Common myeloid progenitor, CD34-positive (primary cell): ENCODE data around the gene BFSP2.

Source experiments
- CTCF ChIA-PET: fragments of 350-600 bp; sonication (Branson Sonifier 250); formaldehyde crosslinking; loops from one replicate; lab custom pipeline; 2021; ENCODE audit warnings: antibody characterized with exemption; lab: Charles Lee
- POLR2A ChIA-PET: fragments of 350-600 bp; sonication (Branson Sonifier 250); formaldehyde crosslinking; loops from one replicate; lab custom pipeline; 2021; ENCODE audit warnings: antibody characterized with exemption; lab: Charles Lee
- DNase-seq, 3 donors: peaks; one replicate each; pipeline versions ENCODE4 v3.0.0 to v3.0.0-alpha.2; 2013
- H3K27ac ChIP-seq, 2 experiments: 1 replicate in 1 of 2; 2 replicates in 1 of 2; pipeline ENCODE4 v1.7.0; 2013; ENCODE audit warnings: inconsistent platforms in 2 of 2, low read length in 2 of 2, mild to moderate bottlenecking in 2 of 2, low read depth in 1 of 2, moderate library complexity in 1 of 2; ENCODE audit not compliant: severe bottlenecking in 2 of 2, insufficient read depth in 1 of 2, poor library complexity in 1 of 2
- H3K27me3 ChIP-seq, 5 experiments: replicated peaks in 2 of 5; 1 replicate in 3 of 5; 2 replicates in 2 of 5; pipeline versions ENCODE4 v1.6.1 to v1.7.0; 2013; ENCODE audit warnings: low read length in 4 of 5, mild to moderate bottlenecking in 2 of 5, moderate library complexity in 2 of 5, inconsistent platforms in 1 of 5; ENCODE audit not compliant: insufficient read depth in 5 of 5, control insufficient read depth in 4 of 5
- H3K36me3 ChIP-seq, 4 experiments: 1 replicate in 2 of 4; 2 replicates in 2 of 4; pipeline versions ENCODE4 v1.6.1 to v1.7.0; 2013; ENCODE audit warnings: low read length in 3 of 4, control low read depth in 1 of 4, mild to moderate bottlenecking in 1 of 4; ENCODE audit not compliant: control insufficient read depth in 4 of 4, insufficient read depth in 4 of 4
- H3K4me1 ChIP-seq, 4 experiments: 1 replicate in 3 of 4; 2 replicates in 1 of 4; pipeline versions ENCODE4 v1.6.1 to v1.7.1; 2013; ENCODE audit warnings: low read length in 3 of 4, mild to moderate bottlenecking in 3 of 4, control low read depth in 1 of 4, inconsistent platforms in 1 of 4, moderate library complexity in 1 of 4; ENCODE audit not compliant: control insufficient read depth in 4 of 4, insufficient read depth in 4 of 4; ENCODE audit errors: control extremely low read depth in 1 of 4
- H3K4me3 ChIP-seq, 7 experiments: 1 replicate in 4 of 7; 2 replicates in 3 of 7; pipeline versions ENCODE4 v1.5.1 to v1.7.0; 2013; ENCODE audit warnings: mild to moderate bottlenecking in 7 of 7, low read length in 6 of 7, moderate library complexity in 6 of 7, inconsistent platforms in 2 of 7, low read depth in 2 of 7, control low read depth in 1 of 7; ENCODE audit not compliant: insufficient read depth in 4 of 7, control insufficient read depth in 1 of 7; ENCODE audit errors: extremely low read depth in 1 of 7
- H3K9me3 ChIP-seq, 5 experiments: 1 replicate in 4 of 5; 2 replicates in 1 of 5; pipeline versions ENCODE4 v1.6.1 to v1.7.1; 2013; ENCODE audit warnings: low read length in 4 of 5, mild to moderate bottlenecking in 2 of 5, inconsistent platforms in 1 of 5, low read depth in 1 of 5, moderate library complexity in 1 of 5; ENCODE audit not compliant: control insufficient read depth in 4 of 5, insufficient read depth in 2 of 5; ENCODE audit errors: control extremely low read depth in 1 of 5
- whole genome bisulfite sequencing: methylation state at CpG from one replicate; pipeline ENCODE4 v1.1.5; 2013; ENCODE audit not compliant: insufficient coverage; 5-methylcytosine and 5-hydroxymethylcytosine counted together

Gene BFSP2

GRCh38 chr3:133503409-133503808 is 103.6 kb downstream of the BFSP2 start:
- WGBS, result no CpG with 5 or more reads among the region's 1 CpG
- Histone ChIP-seq H3K27me3 (no peaks in the 10 kb centered on the region), H3K27ac (no peak overlapping the region), H3K4me1 (peaks cover 0 to 15% (median 4%) of the 10 kb centered on the region in 4 experiments), H3K4me3 (no peak overlapping the region), H3K36me3 (no peaks in the 10 kb centered on the region), H3K9me3 (no peaks in the 10 kb centered on the region)
- ChIA-PET POLR2A (no interaction called here), CTCF (interaction anchor here (0.5 to 1.4 kb wide), 2 partner anchors 19 to 50 kb away, joined by 3 read pairs; no protein-coding TSS in a partner anchor)
- no peak for DNase-seq

GRCh38 chr3:133504736-133505135 is 104.9 kb downstream of the BFSP2 start:
- H3K4me3 ChIP-seq, result no peak overlapping the region
- no peaks in the 10 kb centered on the region for H3K36me3 ChIP-seq
- no peak overlapping the region for H3K27ac ChIP-seq
- peaks cover 0 to 11% (median 4%) of the 10 kb centered on the region in 4 experiments for H3K4me1 ChIP-seq
- ChIA-PET POLR2A (no interaction called here), CTCF (interaction anchor here (1.1 to 1.4 kb wide), 2 partner anchors 20 to 72 kb away, joined by 3 to 5 read pairs; no protein-coding TSS in a partner anchor)
- H3K27me3 ChIP-seq, result no peaks in the 10 kb centered on the region
- 100% methylated on average over 3 of the region's 4 CpGs for WGBS
- no peak for DNase-seq
- no peaks in the 10 kb centered on the region for H3K9me3 ChIP-seq

- no peak for DNase-seq
- Histone ChIP-seq H3K36me3 (no peaks in the 10 kb centered on the region), H3K9me3 (no peaks in the 10 kb centered on the region), H3K27ac (no peak overlapping the region), H3K27me3 (no peaks in the 10 kb centered on the region), H3K4me1 (peaks cover 0 to 11% (median 4%) of the 10 kb centered on the region in 4 experiments), H3K4me3 (peak overlapping the region in 1 of 7 experiments; percentile 52)
- WGBS, result 0% methylated on average over 3 of the region's 3 CpGs
- ChIA-PET CTCF (no interaction called here), POLR2A (no interaction called here)
Observed at GRCh38 chr3:133505813-133506212, 106.0 kb downstream of the BFSP2 start.

- 10% methylated on average over 4 of the region's 9 CpGs for WGBS
- Histone ChIP-seq H3K36me3 (no peaks in the 10 kb centered on the region), H3K4me3 (peak overlapping the region in 4 of 7 experiments; percentile 30 to 52 (median 38)), H3K27ac (no peak overlapping the region), H3K4me1 (peaks cover 0 to 11% (median 4%) of the 10 kb centered on the region in 4 experiments), H3K9me3 (no peaks in the 10 kb centered on the region), H3K27me3 (no peaks in the 10 kb centered on the region)
- POLR2A ChIA-PET, result no interaction called here
- CTCF ChIA-PET, result interaction anchor here (0.7 kb wide), 1 partner anchor 72 kb away, joined by 3 read pairs; no protein-coding TSS in a partner anchor
- DNase-seq, result peak; percentile 21 to 78 (median 66)
Observed at GRCh38 chr3:133506215-133506901, 106.5 kb downstream of the BFSP2 start.

GRCh38 chr3:133509488-133509887 is 109.6 kb downstream of the BFSP2 start:
- H3K27ac ChIP-seq, result no peak overlapping the region
- H3K36me3 ChIP-seq, result no peaks in the 10 kb centered on the region
- H3K9me3 ChIP-seq, result no peaks in the 10 kb centered on the region
- H3K27me3 ChIP-seq, result no peaks in the 10 kb centered on the region
- no peak overlapping the region for H3K4me3 ChIP-seq
- peaks cover 0 to 11% (median 4%) of the 10 kb centered on the region in 4 experiments for H3K4me1 ChIP-seq
- POLR2A ChIA-PET, result no interaction called here
- no peak for DNase-seq
- CTCF ChIA-PET, result interaction anchor here (1.0 kb wide), 1 partner anchor 12 kb away, joined by 4 read pairs; no protein-coding TSS in a partner anchor

GRCh38 chr3:133512416-133513089 is 112.7 kb downstream of the BFSP2 start:
- ChIA-PET POLR2A (no interaction called here), CTCF (interaction anchor here (0.7 kb wide), 1 partner anchor 19 kb away, joined by 3 read pairs; no protein-coding TSS in a partner anchor)
- no peaks in the 10 kb centered on the region for H3K9me3 ChIP-seq
- no peak overlapping the region for H3K4me3 ChIP-seq
- no peaks in the 10 kb centered on the region for H3K4me1 ChIP-seq
- DNase-seq, result no peak
- no peaks in the 10 kb centered on the region for H3K36me3 ChIP-seq
- H3K27ac ChIP-seq, result no peak overlapping the region
- 100% methylated on average over 1 of the region's 6 CpGs for WGBS
- no peaks in the 10 kb centered on the region for H3K27me3 ChIP-seq

GRCh38 chr3:133514418-133514817 is 114.6 kb downstream of the BFSP2 start:
- CTCF ChIA-PET, result no interaction called here
- H3K9me3 ChIP-seq, result no peaks in the 10 kb centered on the region

More at GRCh38 chr3:133514418-133514817, 114.6 kb downstream of the BFSP2 start:
- no peak for DNase-seq
- 96% methylated on average over 6 of the region's 6 CpGs for WGBS
- Histone ChIP-seq H3K27me3 (no peaks in the 10 kb centered on the region), H3K27ac (no peak overlapping the region), H3K36me3 (no peaks in the 10 kb centered on the region), H3K4me3 (no peak overlapping the region), H3K4me1 (no peaks in the 10 kb centered on the region)
- POLR2A ChIA-PET, result interaction anchor here (0.5 kb wide), 1 partner anchor 1261 kb away, joined by 8 read pairs; no protein-coding TSS in a partner anchor
